Gastrocnemius medialis (tissue), 4 donors: ENCODE results near the gene CSF2RB.

Experiments used
- POLR2A ChIP-seq, 2 donors: fragments of 450-650 bp; IDR thresholded peaks; one replicate each; pipeline ENCODE4 v1.6.1; 2017; ENCODE audit warnings: antibody characterized with exemption in 2 of 2, mild to moderate bottlenecking in 2 of 2, moderate library complexity in 2 of 2
- TF ChIP-seq, protein P1 (sequence below), 5 experiments: fragments of 450-650 bp in 3 of 5; fragments of 200-600 bp in 2 of 5; sonication (generic) in 2 of 5; IDR thresholded peaks in 4 of 5; conservative IDR thresholded peaks in 1 of 5; 1 replicate in 4 of 5; 2 replicates in 1 of 5; pipeline ENCODE4 v1.5.1; 2016 to 2019; ENCODE audit warnings: antibody characterized with exemption in 5 of 5, mild to moderate bottlenecking in 3 of 5, moderate library complexity in 3 of 5

GRCh38 chr22:36971341-36972125, 58.1 kb downstream of the CSF2RB start:
- TF ChIP-seq, protein P1, sequence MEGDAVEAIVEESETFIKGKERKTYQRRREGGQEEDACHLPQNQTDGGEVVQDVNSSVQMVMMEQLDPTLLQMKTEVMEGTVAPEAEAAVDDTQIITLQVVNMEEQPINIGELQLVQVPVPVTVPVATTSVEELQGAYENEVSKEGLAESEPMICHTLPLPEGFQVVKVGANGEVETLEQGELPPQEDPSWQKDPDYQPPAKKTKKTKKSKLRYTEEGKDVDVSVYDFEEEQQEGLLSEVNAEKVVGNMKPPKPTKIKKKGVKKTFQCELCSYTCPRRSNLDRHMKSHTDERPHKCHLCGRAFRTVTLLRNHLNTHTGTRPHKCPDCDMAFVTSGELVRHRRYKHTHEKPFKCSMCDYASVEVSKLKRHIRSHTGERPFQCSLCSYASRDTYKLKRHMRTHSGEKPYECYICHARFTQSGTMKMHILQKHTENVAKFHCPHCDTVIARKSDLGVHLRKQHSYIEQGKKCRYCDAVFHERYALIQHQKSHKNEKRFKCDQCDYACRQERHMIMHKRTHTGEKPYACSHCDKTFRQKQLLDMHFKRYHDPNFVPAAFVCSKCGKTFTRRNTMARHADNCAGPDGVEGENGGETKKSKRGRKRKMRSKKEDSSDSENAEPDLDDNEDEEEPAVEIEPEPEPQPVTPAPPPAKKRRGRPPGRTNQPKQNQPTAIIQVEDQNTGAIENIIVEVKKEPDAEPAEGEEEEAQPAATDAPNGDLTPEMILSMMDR (IDR thresholded peaks at IDR 0.05 in 4 of 5, conservative IDR thresholded peaks at IDR 0.05 in 1 of 5), result no peak
- TF ChIP-seq POLR2A (IDR thresholded peaks at IDR 0.05), result no peak
